HG02884 (cell line): ENCODE measurements around the gene FBXW9.
"Not testable (repeated sequence)": the region's sequence is repeated elsewhere in the genome, so short reads cannot be mapped to it uniquely, and the experiment has no call there.

Experiments
- ATAC-seq: cut with Tn5 transposase; IDR thresholded peaks from one replicate; pipeline ENCODE4 v1.9.1; 2021; ENCODE audit warnings: mild to moderate bottlenecking, moderate library complexity; ENCODE audit not compliant: unreplicated experiment

FBXW9 gene

GRCh38 chr19:12696366-12697335 is at the start of gene FBXW9:
FBXW9 (minus strand) TSS chr19:12696631; CDS start chr19:12696581, 50 bp downstream.
- peak; percentile 79 for ATAC-seq

GRCh38 chr19:12745166-12745897 is 48.9 kb upstream of the FBXW9 start:
- no peak for ATAC-seq

GRCh38 chr19:12737835-12738351 is 41.5 kb upstream of the FBXW9 start:
- no peak for ATAC-seq

GRCh38 chr19:12736995-12737834 is 40.8 kb upstream of the FBXW9 start, which contains the start of gene GET3:
GET3 (plus strand) TSS chr19:12737497; CDS start chr19:12737506, 9 bp downstream.
- ATAC-seq = peak; percentile 81

- ATAC-seq = no peak
These were observed 37.2 kb upstream of the FBXW9 start for GRCh38 chr19:12733369-12734214.

GRCh38 chr19:12731337-12731736 is 34.9 kb upstream of the FBXW9 start:
- ATAC-seq = no peak

- no peak for ATAC-seq
These were observed 33.6 kb upstream of the FBXW9 start for GRCh38 chr19:12730064-12730463.

- ATAC-seq = no peak
These were observed 31.5 kb upstream of the FBXW9 start for GRCh38 chr19:12727745-12728433.

GRCh38 chr19:12726988-12727316 is 30.5 kb upstream of the FBXW9 start:
- no peak for ATAC-seq

- ATAC-seq = not testable (repeated sequence)
These were observed 29.2 kb upstream of the FBXW9 start for GRCh38 chr19:12725612-12726011.

GRCh38 chr19:12723641-12724426 is 27.4 kb upstream of the FBXW9 start, which contains the start of gene TNPO2:
TNPO2 (minus strand) TSS chr19:12723932; CDS start chr19:12720977, 2,955 bp downstream.
- no peak for ATAC-seq

GRCh38 chr19:12723381-12723640 is 26.9 kb upstream of the FBXW9 start:
- ATAC-seq = no peak

GRCh38 chr19:12722566-12723380 is 26.3 kb upstream of the FBXW9 start:
- ATAC-seq = peak; percentile 72

GRCh38 chr19:12721656-12722565 is 25.5 kb upstream of the FBXW9 start:
- ATAC-seq = peak; percentile 19

- no peak for ATAC-seq
These were observed 24.6 kb upstream of the FBXW9 start for GRCh38 chr19:12720851-12721655.

GRCh38 chr19:12720296-12720695 is 23.9 kb upstream of the FBXW9 start:
- ATAC-seq = no peak
